GM18505 (cell line): ENCODE measurements around the gene CDH5.
"Not testable (repeated sequence)": the region's sequence is repeated elsewhere in the genome, so short reads cannot be mapped to it uniquely, and the experiment has no call there.

Experiments
- ATAC-seq: cut with Tn5 transposase; IDR thresholded peaks from one replicate; pipeline ENCODE4 v1.9.1; 2021; ENCODE audit not compliant: unreplicated experiment
- POLR2A ChIP-seq: IDR thresholded peaks from 4 replicates; pipeline ENCODE4 v1.6.1; 2011; ENCODE audit warnings: borderline replicate concordance; ENCODE audit not compliant: insufficient read depth, insufficient read length; ENCODE audit errors: extremely low read depth

Gene CDH5

GRCh38 chr16:66439051-66439730, 72.7 kb downstream of the CDH5 start:
- no peak for ATAC-seq

GRCh38 chr16:66440271-66440802, 73.8 kb downstream of the CDH5 start:
- no peak for ATAC-seq
- no peak for TF ChIP-seq POLR2A

More at GRCh38 chr16:66439051-66439730, 72.7 kb downstream of the CDH5 start:
- TF ChIP-seq POLR2A = no peak

- no peak for TF ChIP-seq POLR2A
- no peak for ATAC-seq
These were observed 74.5 kb downstream of the CDH5 start for GRCh38 chr16:66440970-66441369.

GRCh38 chr16:66441586-66442375, 75.3 kb downstream of the CDH5 start:
- no peak for TF ChIP-seq POLR2A

GRCh38 chr16:66442502-66443268, 76.2 kb downstream of the CDH5 start:
- TF ChIP-seq POLR2A = no peak

More at GRCh38 chr16:66441586-66442375, 75.3 kb downstream of the CDH5 start:
- ATAC-seq = no peak

GRCh38 chr16:66443269-66443652, 76.8 kb downstream of the CDH5 start:
- no peak for TF ChIP-seq POLR2A
- ATAC-seq = no peak

More at GRCh38 chr16:66442502-66443268, 76.2 kb downstream of the CDH5 start:
- no peak for ATAC-seq

GRCh38 chr16:66444049-66444481, 77.6 kb downstream of the CDH5 start:
- no peak for TF ChIP-seq POLR2A

GRCh38 chr16:66446737-66447136, 80.2 kb downstream of the CDH5 start:
- ATAC-seq = no peak
- TF ChIP-seq POLR2A = no peak

More at GRCh38 chr16:66444049-66444481, 77.6 kb downstream of the CDH5 start:
- no peak for ATAC-seq

- no peak for ATAC-seq
- TF ChIP-seq POLR2A = no peak
These were observed 81.0 kb downstream of the CDH5 start for GRCh38 chr16:66447491-66447890.

- TF ChIP-seq POLR2A = no peak
- no peak for ATAC-seq
These were observed 85.1 kb downstream of the CDH5 start for GRCh38 chr16:66451548-66451947.

GRCh38 chr16:66453230-66453629, 86.7 kb downstream of the CDH5 start:
- ATAC-seq = not testable (repeated sequence)
